Mucosa of stomach (tissue), 1 donor: Measurements from ENCODE around the gene ZNF444.
"Not testable (repeated sequence)": the region's sequence is repeated elsewhere in the genome, so short reads cannot be mapped to it uniquely, and the experiment has no call there.

Source experiments
- H3K27me3 ChIP-seq: one replicate; pipeline ENCODE4 v1.7.0; 2013; ENCODE audit warnings: mild to moderate bottlenecking, low read length; ENCODE audit not compliant: control insufficient read depth, insufficient read depth
- H3K36me3 ChIP-seq: one replicate; pipeline ENCODE4 v1.7.0; 2013; ENCODE audit warnings: low read length; ENCODE audit not compliant: control insufficient read depth, insufficient read depth
- H3K4me1 ChIP-seq: one replicate; pipeline ENCODE4 v1.7.0; 2013; ENCODE audit warnings: mild to moderate bottlenecking, low read length; ENCODE audit not compliant: control insufficient read depth, insufficient read depth
- H3K4me3 ChIP-seq: one replicate; pipeline ENCODE4 v1.7.0; 2013; ENCODE audit warnings: low read length
- H3K9ac ChIP-seq: one replicate; pipeline ENCODE4 v1.7.0; 2013; ENCODE audit warnings: mild to moderate bottlenecking, low read length, moderate library complexity
- H3K9me3 ChIP-seq: one replicate; pipeline ENCODE4 v1.7.0; 2013; ENCODE audit warnings: mild to moderate bottlenecking, low read length, moderate library complexity; ENCODE audit not compliant: control insufficient read depth
- donor health status: Pancreatic carcinoma.

ZNF444 gene

GRCh38 chr19:56176881-56177280 is 35.8 kb downstream of the ZNF444 start:
- H3K9ac ChIP-seq = no peak overlapping the region
- H3K4me1 ChIP-seq = no peaks in the 10 kb centered on the region
- no peak overlapping the region for H3K4me3 ChIP-seq
- H3K9me3 ChIP-seq = no peaks in the 10 kb centered on the region
- H3K36me3 ChIP-seq = no peaks in the 10 kb centered on the region
- H3K27me3 ChIP-seq = peaks cover 13% of the 10 kb centered on the region

DNA sequence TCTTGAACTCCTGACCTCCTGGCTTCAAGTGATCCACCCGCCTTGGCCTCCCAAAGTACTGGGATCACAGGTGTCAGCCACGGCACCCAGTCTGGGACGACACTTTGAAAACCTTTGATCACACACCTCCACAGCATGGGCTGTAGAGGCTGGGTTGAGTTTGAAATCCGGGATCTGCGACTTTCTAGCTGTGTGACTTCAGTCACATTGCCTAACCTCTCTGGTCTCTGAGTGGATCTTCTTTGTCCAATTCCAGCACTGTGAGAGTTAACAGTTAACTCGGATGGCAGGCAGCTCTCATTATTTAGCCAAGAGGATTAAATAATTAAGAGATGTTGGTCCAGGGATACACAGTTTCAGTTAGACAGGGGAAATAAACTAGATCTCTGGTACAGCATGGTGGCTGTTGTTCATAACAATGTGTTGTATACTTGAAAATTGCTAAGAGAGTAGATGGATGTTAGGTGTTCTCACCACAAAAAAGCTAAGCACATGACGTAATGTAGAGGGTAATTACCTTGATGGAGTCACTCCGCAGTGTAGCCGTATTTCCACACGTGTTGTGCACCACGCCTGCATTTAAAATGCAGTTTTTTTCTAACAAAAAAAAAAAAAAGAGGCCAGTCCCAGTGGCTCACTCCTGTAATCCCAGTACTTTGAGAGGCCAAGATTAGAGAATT is 36.6 kb downstream of the ZNF444 start:
- Histone ChIP-seq H3K9me3 (no peaks in the 10 kb centered on the region), H3K27me3 (peaks cover 13% of the 10 kb centered on the region)

GRCh38 chr19:56189785-56190184 is 48.7 kb downstream of the ZNF444 start:
- Histone ChIP-seq H3K9me3 (no peaks in the 10 kb centered on the region), H3K4me3 (no peak overlapping the region), H3K36me3 (no peaks in the 10 kb centered on the region), H3K9ac (no peak overlapping the region), H3K27me3 (no peaks in the 10 kb centered on the region), H3K4me1 (no peaks in the 10 kb centered on the region)

More for the DNA sequence above, 36.6 kb downstream of the ZNF444 start:
- Histone ChIP-seq H3K4me3 (no peak overlapping the region), H3K36me3 (no peaks in the 10 kb centered on the region), H3K9ac (no peak overlapping the region), H3K4me1 (no peaks in the 10 kb centered on the region)

GRCh38 chr19:56191115-56191514 is 50.0 kb downstream of the ZNF444 start:
- Histone ChIP-seq H3K36me3 (no peaks in the 10 kb centered on the region), H3K9ac (no peak overlapping the region), H3K9me3 (no peaks in the 10 kb centered on the region), H3K4me1 (no peaks in the 10 kb centered on the region), H3K27me3 (no peaks in the 10 kb centered on the region), H3K4me3 (no peak overlapping the region)

GRCh38 chr19:56191711-56192110 is 50.6 kb downstream of the ZNF444 start:
- Histone ChIP-seq H3K9ac (no peak overlapping the region), H3K27me3 (no peaks in the 10 kb centered on the region), H3K4me1 (no peaks in the 10 kb centered on the region), H3K4me3 (no peak overlapping the region), H3K9me3 (no peaks in the 10 kb centered on the region), H3K36me3 (no peaks in the 10 kb centered on the region)

DNA sequence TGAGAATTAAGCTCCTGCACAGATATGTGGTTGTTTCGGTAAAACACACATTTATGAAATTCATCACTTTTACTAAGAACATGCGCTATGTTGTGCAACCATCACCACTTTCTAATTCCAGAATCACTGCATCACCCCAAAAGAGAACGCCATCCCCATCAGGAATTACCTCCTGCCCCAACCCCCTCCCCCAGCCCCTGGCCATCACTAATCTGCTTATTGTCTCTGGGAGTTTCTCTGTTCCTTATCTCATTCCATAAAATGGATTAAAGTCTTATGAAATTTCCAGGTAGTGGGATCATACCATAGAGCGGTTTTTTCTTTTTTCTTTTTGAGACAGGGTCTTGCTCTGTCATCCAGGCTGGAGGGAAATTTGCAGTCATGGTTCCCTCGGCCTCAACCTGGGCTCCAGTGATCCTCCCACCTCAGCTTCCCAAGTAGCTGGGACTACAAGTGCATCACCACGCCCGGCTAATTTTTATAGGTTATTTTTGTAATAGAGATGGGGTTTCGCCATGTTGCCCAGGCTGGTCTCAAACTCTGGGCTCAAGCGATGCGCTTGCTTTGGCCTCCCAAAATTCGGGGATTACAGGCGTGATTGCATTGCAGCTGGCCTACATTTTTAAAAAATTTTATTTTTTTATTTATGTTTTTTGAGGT is 53.0 kb downstream of the ZNF444 start:
- H3K9me3 ChIP-seq = no peaks in the 10 kb centered on the region
- H3K36me3 ChIP-seq = no peaks in the 10 kb centered on the region
- no peak overlapping the region for H3K9ac ChIP-seq
- no peak overlapping the region for H3K4me3 ChIP-seq
- no peaks in the 10 kb centered on the region for H3K27me3 ChIP-seq
- no peaks in the 10 kb centered on the region for H3K4me1 ChIP-seq

DNA sequence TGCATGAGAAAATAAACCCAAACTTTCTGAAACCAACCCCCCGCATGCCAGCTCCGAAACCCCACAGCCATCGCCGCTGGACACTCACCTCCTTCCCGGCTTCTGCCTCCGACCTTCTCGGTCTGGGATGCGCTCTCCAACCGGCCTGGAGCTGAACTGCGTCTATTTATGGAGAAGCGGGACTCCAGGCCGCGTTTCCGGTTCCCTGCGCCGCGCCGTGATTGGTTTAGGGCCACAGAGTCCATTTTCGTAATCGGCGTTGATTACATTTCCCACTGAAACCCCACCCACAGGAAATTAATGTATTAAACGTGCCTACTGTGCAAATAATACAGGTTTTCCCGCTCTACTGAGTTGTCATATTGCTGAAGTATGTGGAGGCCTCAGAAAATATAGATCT is 56.6 kb downstream of the ZNF444 start, which contains the start of gene ZSCAN5B:
Gene ZSCAN5B (minus strand): TSS at position 138 of the 400 bp plus-strand sequence. CDS start 4,731 bp downstream, outside the sequence.
- H3K9ac ChIP-seq, H3K27me3 ChIP-seq, H3K9me3 ChIP-seq, H3K36me3 ChIP-seq, H3K4me1 ChIP-seq, H3K4me3 ChIP-seq: not testable (repeated sequence)

DNA sequence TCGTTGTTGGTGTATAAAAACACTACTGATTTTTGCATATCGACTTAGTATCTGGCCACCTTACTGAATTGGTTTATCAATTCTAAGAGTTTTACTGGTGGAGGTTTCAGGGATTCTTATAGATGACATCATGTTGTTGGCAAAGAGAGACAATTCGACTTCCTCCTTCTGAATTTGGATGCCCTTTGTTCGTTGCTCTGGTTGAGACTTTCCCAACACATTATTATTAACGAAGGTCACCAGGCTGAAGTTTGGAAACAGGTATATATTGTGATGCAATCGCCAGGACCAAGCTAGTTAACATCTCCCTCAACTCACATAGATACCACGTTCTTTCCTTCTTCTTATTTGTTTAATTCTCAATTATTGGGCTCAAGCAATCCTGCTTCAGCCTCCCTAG is 58.6 kb downstream of the ZNF444 start:
- Histone ChIP-seq H3K9ac (no peak overlapping the region), H3K4me1 (no peaks in the 10 kb centered on the region), H3K4me3 (no peak overlapping the region), H3K9me3 (no peaks in the 10 kb centered on the region), H3K36me3 (no peaks in the 10 kb centered on the region), H3K27me3 (no peaks in the 10 kb centered on the region)

GRCh38 chr19:56201973-56202372 is 60.9 kb downstream of the ZNF444 start, which contains the start of gene ZSCAN5C:
Gene ZSCAN5C, plus strand, starts transcription at chr19:56202273. Its CDS starts 3,641 bp downstream, at chr19:56205914.
- Histone ChIP-seq H3K4me3 (no peak within 1 kb of the TSS), H3K27me3 (no peaks in the 10 kb centered on the region), H3K9ac (no peak within 1 kb of the TSS), H3K9me3 (no peaks in the 10 kb centered on the region), H3K4me1 (no peaks in the 10 kb centered on the region), H3K36me3 (no peaks in the 10 kb centered on the region)

GRCh38 chr19:56207581-56207980 is 66.5 kb downstream of the ZNF444 start:
- not testable (repeated sequence) for H3K9ac ChIP-seq, H3K4me1 ChIP-seq, H3K36me3 ChIP-seq, H3K27me3 ChIP-seq, H3K9me3 ChIP-seq, H3K4me3 ChIP-seq

- Histone ChIP-seq H3K9me3 (no peaks in the 10 kb centered on the region), H3K27me3 (no peaks in the 10 kb centered on the region), H3K4me3 (no peak overlapping the region), H3K36me3 (no peaks in the 10 kb centered on the region), H3K9ac (no peak overlapping the region), H3K4me1 (no peaks in the 10 kb centered on the region)
Measured at GRCh38 chr19:56209091-56209490, 68.0 kb downstream of the ZNF444 start.

- H3K4me1 ChIP-seq, H3K9ac ChIP-seq, H3K27me3 ChIP-seq, H3K9me3 ChIP-seq, H3K4me3 ChIP-seq, H3K36me3 ChIP-seq: not testable (repeated sequence)
Measured at GRCh38 chr19:56210036-56210435, 68.9 kb downstream of the ZNF444 start.
